ENCODE measurements around the gene IL10RB.

IL10RB gene

DNA sequence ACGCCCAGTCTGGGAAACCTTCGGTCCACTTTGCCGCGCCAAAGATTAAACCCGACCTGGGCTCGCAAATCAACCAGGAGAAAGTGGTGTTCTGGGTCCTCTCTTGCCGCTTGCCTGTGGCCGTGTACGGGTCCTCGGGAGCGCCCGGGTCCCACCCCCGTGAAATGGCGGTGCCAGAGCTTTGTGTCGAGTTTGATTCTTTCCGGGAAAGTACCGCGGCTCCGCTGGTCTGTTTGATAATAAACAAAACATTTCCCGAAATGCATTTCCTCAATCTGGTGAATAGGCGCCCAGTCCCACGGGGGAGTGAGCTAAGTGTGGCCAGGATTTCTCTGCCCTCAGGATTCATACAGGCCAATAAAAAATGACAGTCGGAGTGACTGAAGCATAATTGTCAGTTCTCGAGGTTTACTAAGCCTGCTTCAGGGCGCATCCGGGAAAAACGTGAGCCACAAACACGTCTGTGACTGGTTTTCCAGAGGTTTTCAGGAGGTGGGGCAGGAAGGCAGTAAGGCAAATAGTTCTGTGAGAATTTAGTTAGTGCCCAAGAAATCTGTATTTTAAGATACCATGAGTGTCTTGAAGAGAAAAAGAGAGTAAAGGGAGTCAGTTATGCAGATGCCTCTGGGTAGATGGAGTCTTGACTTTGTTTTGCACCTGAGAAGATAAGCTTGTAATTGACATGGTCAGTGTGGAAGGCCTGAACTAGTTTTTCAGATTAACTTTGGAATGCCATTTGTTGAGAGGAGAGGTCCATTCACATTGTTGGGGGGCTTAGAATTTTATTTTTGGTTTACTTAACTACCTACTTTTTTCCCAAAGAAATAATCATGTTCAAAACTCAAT lies 59.3 kb downstream of the IL10RB start:
- peak overlapping the region; percentile 100 for H3K27ac ChIP-seq
- TF ChIP-seq, protein P1, sequence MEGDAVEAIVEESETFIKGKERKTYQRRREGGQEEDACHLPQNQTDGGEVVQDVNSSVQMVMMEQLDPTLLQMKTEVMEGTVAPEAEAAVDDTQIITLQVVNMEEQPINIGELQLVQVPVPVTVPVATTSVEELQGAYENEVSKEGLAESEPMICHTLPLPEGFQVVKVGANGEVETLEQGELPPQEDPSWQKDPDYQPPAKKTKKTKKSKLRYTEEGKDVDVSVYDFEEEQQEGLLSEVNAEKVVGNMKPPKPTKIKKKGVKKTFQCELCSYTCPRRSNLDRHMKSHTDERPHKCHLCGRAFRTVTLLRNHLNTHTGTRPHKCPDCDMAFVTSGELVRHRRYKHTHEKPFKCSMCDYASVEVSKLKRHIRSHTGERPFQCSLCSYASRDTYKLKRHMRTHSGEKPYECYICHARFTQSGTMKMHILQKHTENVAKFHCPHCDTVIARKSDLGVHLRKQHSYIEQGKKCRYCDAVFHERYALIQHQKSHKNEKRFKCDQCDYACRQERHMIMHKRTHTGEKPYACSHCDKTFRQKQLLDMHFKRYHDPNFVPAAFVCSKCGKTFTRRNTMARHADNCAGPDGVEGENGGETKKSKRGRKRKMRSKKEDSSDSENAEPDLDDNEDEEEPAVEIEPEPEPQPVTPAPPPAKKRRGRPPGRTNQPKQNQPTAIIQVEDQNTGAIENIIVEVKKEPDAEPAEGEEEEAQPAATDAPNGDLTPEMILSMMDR (conservative IDR thresholded peaks at IDR 0.05) = no peak

DNA sequence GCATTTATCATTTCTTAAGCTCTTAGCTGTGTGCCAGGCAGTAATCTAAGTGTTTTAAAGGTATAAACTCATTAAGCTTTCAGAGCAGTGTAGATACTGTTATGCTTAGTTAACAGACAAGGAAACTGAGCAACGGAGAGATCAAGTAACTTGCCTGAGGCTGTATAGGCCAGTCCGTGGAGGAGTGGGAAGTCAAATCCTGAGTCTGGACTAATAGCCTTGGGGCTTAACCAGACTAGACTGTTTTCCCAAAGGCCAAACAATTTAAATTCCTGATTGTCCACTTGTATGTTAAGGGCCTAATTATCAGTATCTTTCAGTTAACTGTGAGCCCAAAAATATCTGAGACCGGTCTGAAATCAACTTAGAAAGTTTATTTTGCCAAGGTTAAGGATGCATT lies 61.2 kb downstream of the IL10RB start:
- TF ChIP-seq, protein P1 (conservative IDR thresholded peaks at IDR 0.05) = no peak
- peak overlapping the region; percentile 100 for H3K27ac ChIP-seq

DNA sequence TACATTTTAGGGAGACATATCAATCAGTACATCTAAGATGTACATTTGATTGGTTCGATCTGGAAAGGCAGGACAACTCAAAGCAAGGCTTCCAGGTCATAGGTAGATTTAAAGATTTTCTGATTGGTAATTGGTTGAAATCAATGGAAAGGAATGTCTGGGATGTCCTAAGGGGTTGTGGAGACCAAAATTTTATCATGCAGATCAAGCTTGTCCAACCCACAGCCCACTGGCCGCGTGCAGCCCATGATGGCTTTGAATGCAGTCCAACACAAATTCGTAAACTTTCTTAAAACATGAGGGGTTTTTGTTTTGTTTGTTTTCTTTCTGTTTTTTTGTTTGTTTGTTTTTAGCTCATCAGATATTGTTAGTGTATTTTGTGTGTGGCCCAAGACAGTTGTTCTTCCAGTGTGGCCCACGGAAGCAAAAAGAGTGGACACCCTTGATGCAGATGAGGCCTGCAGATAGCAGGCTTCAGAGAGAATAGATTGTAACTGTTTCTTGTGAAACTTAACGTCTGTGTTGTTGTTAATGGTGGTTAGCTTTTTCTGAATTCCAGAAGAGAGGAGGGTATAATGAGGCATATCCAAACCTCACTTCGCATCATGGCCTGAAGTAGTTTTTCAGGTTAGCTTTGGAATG lies 61.7 kb downstream of the IL10RB start:
- H3K27ac ChIP-seq = no peak overlapping the region

DNA sequence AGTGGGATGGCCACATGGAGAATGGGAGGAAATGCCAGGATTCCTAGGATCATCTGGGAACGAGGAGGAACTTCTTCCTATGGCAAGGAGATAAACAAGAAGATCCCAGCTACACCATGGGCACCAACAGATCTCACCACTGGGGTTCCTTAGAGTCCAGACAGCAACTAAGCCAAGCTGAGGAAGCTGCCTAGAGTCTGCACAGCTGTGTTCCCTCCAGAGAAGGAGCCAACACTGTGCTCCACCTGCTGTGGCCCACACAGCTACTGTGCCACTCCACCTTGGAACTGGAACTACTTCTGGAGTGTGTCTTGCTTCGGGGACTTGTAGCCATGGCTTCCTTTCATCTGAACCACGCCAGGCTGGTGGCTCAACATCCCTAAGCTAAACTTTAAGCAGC lies 64.6 kb downstream of the IL10RB start:
- TF ChIP-seq, protein P1 (conservative IDR thresholded peaks at IDR 0.05) = no peak
- no peak overlapping the region for H3K27ac ChIP-seq

More for the DNA sequence above, 61.7 kb downstream of the IL10RB start:
- TF ChIP-seq, protein P1 (conservative IDR thresholded peaks at IDR 0.05) = no peak

DNA sequence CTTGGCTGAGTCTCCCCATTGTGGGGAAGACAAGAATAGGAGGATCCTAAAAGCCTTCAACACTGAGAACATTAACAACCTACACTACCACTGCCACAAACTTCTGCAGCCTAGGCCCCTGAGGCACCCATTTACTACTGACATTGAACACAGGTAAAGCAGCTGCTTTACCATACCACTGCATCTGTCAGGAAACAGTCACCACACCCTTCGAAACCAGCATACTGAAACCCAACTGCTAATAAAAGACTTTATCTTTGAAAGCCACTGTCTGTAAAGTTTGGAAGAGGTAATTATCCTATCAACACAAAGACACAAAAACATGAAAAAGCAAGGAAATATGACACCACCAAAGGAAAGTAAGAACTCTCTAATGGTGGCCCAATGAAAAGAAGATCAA lies 66.0 kb downstream of the IL10RB start:
- H3K27ac ChIP-seq = no peak overlapping the region
- TF ChIP-seq, protein P1 (conservative IDR thresholded peaks at IDR 0.05) = no peak

DNA sequence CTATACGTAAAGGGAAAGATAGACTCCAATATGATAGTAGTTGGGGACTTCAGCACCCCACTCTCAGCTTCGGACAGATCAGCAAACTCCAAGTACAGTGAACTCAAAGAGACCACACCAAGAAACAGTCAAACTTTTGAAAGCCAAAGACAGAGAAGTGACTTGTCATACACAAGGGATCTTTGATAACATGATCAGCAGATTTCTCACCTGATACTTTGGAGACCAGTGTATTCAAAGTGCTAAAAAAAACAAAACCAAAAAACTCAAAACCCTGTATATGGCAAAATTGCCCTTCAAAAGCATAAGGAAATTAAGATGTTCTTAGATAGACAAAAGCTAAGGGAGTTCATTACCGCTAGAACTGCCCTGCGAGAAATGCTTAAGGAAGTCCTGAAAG lies 68.0 kb downstream of the IL10RB start:
- no peak overlapping the region for H3K27ac ChIP-seq
- TF ChIP-seq, protein P1 (conservative IDR thresholded peaks at IDR 0.05) = no peak

DNA sequence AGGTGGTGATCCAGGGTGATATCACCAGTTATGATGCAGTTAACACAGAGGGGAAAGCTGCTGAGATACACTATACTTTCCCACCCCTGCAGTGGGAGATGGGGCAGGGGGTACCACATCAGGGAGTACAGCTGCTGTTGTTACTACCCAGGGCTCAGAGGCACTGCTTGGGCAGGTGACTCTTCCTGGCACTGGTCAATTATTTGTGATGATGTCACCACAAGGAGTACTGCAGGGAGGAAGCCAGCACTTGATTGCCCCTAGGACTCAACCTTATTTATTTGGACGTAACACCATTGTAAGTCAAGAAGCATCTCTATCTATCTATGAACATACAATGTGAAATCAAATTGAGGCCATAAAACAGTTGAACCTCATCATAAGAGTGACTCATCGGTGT lies 68.7 kb downstream of the IL10RB start:
- TF ChIP-seq, protein P1 (conservative IDR thresholded peaks at IDR 0.05) = no peak
- H3K27ac ChIP-seq = no peak overlapping the region

Measured in VCaP (cell line).